GM21515 (cell line): Measurements from ENCODE around the gene DCLRE1A.

Experiments used
- ATAC-seq: cut with Tn5 transposase; IDR thresholded peaks from one replicate; pipeline ENCODE4 v1.9.1; 2021; ENCODE audit not compliant: unreplicated experiment

The DCLRE1A gene

GRCh38 chr10:113791691-113792090 lies 62.2 kb downstream of the DCLRE1A start:
- ATAC-seq: no peak

GRCh38 chr10:113788604-113789083 lies 65.2 kb downstream of the DCLRE1A start:
- ATAC-seq: peak; percentile 63
